H1 (cell line): ENCODE data around the gene INPP4B.

Experiments
- BACH1 ChIP-seq: IDR thresholded peaks from 2 replicates; pipeline ENCODE4 v1.6.1; 2012; ENCODE audit warnings: low read length, improper control_type of control experiment
- EZH2 ChIP-seq: fragments of 200-600 bp; sonication (generic); IDR thresholded peaks from 2 replicates; pipeline ENCODE4 v1.7.1; 2012; ENCODE audit warnings: low read depth, mild to moderate bottlenecking, moderate library complexity, low read length, inconsistent platforms; ENCODE audit not compliant: severe bottlenecking
- MAFK ChIP-seq: IDR thresholded peaks from 2 replicates; pipeline ENCODE4 v1.6.1; 2012; ENCODE audit warnings: low read depth, mild to moderate bottlenecking, improper control_type of control experiment, low read length
- POLR2A ChIP-seq, 2 experiments: IDR thresholded peaks; 1 replicate in 1 of 2; 2 replicates in 1 of 2; pipeline ENCODE4 v1.6.1; 2011; ENCODE audit warnings: low read depth in 2 of 2, low read length in 2 of 2, mild to moderate bottlenecking in 2 of 2; ENCODE audit errors: control extremely low read depth in 1 of 2
- TF ChIP-seq, protein P1 (sequence below): IDR thresholded peaks from 2 replicates; pipeline ENCODE4 v1.6.1; 2011; ENCODE audit warnings: low read depth, mild to moderate bottlenecking, low read length; ENCODE audit not compliant: insufficient read depth
- TF ChIP-seq, protein P2 (sequence below), 3 experiments: IDR thresholded peaks; 1 replicate in 2 of 3; 2 replicates in 1 of 3; pipeline versions ENCODE4 v1.5.1 to v1.6.1; 2011; ENCODE audit warnings: low read length in 3 of 3, mild to moderate bottlenecking in 3 of 3, inconsistent platforms in 2 of 3, low read depth in 1 of 3, moderate library complexity in 1 of 3; ENCODE audit not compliant: insufficient read depth in 1 of 3; ENCODE audit errors: control extremely low read depth in 1 of 3

DNA sequence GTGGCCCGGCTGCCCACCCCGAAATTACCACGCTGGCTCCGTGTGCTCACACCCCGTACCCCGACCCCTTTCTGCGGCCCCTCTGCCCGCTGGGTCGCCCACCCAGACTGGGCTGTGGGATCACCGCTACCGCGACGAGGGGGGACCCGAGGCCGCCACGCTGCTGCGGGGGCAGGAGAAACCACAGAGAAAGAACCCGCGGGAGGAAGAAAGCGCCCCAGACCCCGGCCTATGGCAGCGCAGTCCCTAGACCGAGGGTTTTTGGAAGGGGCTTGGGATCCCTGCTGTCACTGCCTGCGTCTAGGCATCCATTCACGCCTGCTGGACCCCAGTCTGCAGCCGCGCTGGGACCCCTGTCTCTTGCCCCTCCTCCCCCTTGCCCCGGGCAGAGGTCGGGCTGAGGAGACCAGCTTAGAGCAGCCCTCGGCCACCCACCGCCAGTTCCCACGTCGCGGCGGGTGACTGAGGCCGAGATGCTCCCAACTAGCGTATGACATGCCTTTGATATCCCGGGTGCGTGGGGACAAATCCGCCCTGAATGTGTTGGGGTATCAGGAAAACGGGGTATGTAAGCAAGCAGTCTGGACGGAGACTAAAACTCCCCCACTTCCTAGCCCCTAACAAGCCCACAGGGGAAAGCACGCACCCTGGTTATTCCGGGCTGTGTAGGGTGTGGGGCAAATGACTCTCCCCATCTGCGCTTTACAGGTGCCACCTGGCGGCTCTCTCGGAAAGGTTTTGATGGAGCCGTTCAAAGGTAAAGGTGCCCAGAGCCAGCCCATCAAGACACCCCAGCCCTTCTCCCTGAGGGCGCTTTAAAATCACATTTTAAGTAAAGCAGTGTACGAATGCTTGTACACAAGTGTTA, 862 bp upstream of the INPP4B start:
- peak; percentile 50 for TF ChIP-seq EZH2
- TF ChIP-seq, protein P1, sequence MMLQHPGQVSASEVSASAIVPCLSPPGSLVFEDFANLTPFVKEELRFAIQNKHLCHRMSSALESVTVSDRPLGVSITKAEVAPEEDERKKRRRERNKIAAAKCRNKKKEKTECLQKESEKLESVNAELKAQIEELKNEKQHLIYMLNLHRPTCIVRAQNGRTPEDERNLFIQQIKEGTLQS: no peak
- TF ChIP-seq, protein P2, sequence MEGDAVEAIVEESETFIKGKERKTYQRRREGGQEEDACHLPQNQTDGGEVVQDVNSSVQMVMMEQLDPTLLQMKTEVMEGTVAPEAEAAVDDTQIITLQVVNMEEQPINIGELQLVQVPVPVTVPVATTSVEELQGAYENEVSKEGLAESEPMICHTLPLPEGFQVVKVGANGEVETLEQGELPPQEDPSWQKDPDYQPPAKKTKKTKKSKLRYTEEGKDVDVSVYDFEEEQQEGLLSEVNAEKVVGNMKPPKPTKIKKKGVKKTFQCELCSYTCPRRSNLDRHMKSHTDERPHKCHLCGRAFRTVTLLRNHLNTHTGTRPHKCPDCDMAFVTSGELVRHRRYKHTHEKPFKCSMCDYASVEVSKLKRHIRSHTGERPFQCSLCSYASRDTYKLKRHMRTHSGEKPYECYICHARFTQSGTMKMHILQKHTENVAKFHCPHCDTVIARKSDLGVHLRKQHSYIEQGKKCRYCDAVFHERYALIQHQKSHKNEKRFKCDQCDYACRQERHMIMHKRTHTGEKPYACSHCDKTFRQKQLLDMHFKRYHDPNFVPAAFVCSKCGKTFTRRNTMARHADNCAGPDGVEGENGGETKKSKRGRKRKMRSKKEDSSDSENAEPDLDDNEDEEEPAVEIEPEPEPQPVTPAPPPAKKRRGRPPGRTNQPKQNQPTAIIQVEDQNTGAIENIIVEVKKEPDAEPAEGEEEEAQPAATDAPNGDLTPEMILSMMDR (IDR thresholded peaks at IDR 0.05; ENCODE audit: control extremely low read depth in 1 of 3, insufficient read depth in 1 of 3, low read depth in 1 of 3, low read length in 3 of 3): peak; percentile 52 to 75 (median 58)
- TF ChIP-seq MAFK: no peak
- 0 out of 2 replicates have a peak, but pooled peaks have one; percentile 24 for TF ChIP-seq BACH1
- no peak for TF ChIP-seq POLR2A (IDR thresholded peaks at IDR 0.05; ENCODE audit: control extremely low read depth in 1 of 2, low read depth in 2 of 2, low read length in 2 of 2)
